Limb (tissue), 2 donors: ENCODE data around the gene HDAC7.
"Not testable (repeated sequence)": the region's sequence is repeated elsewhere in the genome, so short reads cannot be mapped to it uniquely, and the experiment has no call there.

ENCODE experiments used
- DNase-seq, 2 donors: peaks; one replicate each; pipeline ENCODE4 v3.0.0-alpha.2; 2016; ENCODE audit errors: extremely low spot score in 2 of 2

Gene HDAC7

GRCh38 chr12:47813511-47814196, 6.0 kb downstream of the HDAC7 start:
- DNase-seq = no peak

DNA sequence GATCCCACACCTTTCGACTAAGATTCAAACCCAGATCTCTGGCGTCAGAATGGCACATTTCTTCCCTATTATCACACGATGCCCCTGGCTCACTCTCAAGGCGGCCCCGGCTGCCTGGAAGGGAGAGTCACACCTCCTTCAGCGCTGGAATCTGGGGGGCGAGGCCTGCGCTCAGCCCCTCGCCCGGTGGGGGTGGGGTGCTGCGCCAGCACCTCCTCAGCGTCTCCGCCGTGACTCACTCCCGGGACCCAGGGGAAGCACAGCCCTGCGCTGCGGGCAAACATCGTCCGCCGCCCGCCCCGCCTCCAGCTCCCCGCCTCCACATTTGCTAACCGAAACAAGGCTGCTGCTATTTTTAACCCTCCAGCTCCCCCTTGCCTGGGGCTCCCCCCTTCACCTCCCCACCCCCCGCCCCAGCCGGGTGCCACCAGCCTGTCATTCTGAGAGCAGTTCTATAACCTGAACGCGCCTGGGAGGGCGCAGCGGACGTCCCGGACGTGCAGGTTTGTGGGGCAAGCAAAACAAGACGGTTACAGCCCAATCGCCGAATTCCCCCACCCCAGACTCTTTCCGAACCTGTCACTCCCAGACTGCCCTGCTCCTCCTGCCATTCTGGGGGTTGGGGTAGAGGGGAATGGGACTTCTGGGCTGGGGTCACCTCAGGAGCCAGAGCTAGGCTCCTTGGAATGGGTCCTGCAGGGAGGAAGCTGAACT, 6.7 kb downstream of the HDAC7 start:
- DNase-seq = peak; percentile 69 to 87

DNA sequence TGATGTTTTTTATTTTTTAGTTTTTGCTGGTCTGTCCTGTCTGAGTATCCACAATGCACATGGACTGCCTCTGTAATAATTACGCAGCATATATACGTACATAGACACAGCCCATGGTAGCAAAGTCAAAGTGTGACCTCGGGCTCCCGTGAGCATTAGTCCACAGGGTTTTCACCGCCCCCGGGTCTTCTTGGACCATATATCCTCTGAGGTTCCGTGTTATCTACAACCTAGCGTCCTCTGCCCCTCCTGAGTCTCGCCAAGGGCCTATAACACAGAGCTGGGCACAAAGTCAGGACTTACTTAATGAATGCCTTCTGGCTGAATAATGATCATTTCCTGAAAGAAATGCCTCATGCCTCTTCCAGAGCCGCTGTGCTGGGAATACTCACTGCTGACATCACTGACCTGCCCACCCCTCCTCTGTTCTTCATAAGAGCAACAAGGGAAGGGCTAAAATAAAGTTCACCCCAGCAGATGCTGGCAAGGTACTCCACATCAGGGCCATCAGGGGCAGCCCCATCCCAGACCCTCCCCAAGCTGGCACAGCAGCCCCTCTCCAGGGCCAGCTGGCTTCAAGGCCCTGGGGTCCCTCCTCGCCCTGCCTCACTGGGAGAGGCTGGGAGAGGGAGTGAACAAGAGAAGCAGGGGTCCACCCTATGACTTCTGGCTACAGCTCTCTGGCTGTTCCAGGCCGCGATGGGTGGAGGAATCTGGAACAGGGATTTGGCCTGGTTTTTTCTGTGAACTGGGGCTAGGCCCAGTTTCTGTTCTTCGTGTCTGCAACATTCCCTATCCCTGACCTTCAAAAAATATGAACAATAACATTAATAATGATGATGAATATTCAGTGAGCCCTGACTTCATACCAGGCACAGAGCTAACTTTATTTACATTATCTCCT, 7.9 kb downstream of the HDAC7 start:
- DNase-seq = no peak

GRCh38 chr12:47811072-47811396, 8.7 kb downstream of the HDAC7 start:
- DNase-seq = no peak

GRCh38 chr12:47809518-47809917, 10.2 kb downstream of the HDAC7 start:
- not testable (repeated sequence) for DNase-seq

- no peak for DNase-seq
Measured at GRCh38 chr12:47808574-47809365, 10.9 kb downstream of the HDAC7 start.

DNA sequence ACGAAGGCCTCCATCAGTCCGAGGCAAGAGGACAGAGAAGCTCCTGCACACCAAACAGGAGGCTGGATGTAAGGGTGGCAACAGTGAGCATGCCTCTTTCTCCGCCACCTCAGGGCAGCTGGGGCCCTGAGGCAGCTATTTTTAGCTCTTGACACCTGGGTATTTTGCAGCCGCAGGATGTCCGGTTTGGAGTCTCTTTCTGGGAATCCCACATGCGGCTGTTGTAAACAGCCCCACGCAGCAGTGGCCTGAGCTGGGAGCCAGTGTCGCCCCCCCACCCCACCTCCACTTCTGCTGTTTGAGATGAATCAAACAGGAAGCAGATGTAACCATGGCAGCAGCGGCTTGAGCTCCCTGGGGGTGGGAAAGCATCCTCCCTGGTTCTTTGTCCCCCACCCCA, 11.7 kb downstream of the HDAC7 start:
- DNase-seq = peak in 1 of 2 donors; percentile 68

DNA sequence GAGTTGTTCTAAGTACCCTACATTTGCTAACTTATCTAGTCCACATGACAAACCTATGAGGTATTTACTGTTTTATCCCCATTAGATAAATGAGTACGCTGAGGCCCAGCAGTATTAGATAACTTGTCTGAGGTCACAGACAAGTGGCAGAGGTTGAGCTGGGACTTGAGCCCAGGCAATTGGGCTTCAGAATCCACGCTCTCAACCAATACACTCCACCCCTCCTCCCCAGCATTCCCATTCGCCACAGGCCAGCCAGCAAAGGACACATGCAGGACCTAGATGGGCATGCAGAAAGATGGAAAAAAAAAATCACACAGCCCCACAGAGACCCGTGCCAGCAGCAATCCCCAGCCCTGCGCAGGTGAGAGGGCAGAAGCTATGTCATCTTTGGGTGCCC, 12.4 kb downstream of the HDAC7 start:
- no peak for DNase-seq

DNA sequence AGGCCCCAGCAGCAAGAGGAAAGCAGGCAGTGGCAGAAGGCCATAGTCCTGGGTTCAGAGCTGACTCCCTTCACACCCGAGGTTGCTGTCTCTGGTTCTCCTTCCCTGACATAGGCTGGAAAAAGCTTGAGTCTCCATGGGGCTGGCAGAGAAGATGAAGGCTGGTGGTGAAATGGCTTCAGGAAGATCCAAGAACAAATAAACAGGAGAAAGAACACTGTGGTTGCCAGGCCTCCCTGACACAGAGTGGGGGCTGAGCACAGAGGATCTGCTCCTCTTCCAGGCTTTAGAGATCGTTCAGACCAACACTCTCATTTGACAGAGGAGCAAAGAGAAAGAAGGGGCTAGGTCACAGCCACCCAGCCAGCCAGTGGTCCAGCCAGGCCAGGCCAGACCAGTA, 14.3 kb downstream of the HDAC7 start:
- DNase-seq = no peak

DNA sequence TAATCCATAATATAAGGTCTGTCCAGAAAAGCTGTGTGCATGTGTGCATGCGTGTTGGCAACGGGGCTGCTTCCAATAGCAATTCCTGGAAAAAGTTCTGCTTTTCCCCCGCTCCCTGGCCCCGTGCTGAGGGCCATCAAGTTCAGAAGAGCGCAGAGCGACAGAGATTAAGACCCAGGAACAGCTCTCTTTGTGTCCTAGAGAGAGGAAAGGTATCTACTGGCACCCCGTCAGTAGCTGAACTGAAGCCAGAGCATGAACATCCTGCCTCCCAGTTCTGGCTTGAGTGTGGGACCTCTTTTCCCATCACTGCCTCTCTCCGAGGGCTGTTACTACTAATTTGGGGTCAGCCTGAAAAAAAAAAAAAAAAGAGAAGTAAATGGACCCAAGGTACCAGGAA, 15.5 kb downstream of the HDAC7 start:
- no peak for DNase-seq

- DNase-seq = no peak
Measured at GRCh38 chr12:47803191-47803875, 16.4 kb downstream of the HDAC7 start.

DNA sequence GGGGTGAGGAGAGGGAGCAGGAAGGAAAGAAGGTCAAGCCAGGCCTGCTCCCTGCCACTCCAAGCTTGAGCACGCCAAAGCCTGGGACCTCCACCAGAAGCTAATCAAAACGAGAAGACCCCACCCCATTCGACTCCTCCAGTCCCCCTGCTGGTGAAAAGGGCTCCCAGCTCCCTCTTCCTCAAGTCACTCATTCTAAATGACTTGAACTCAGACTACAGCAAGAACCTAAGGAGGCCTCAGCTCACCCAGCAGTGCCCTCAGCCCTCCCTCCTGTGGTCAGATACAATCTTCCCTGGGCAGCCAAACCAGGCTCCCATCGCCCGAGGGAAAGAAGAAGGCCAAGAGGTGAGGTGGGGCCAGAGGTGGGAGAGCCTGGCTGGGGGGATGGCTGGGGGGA, 17.4 kb downstream of the HDAC7 start:
- no peak for DNase-seq

- DNase-seq = no peak
Measured at GRCh38 chr12:47801904-47802246, 17.8 kb downstream of the HDAC7 start.

- DNase-seq = no peak
Measured at GRCh38 chr12:47801170-47801903, 18.4 kb downstream of the HDAC7 start.

DNA sequence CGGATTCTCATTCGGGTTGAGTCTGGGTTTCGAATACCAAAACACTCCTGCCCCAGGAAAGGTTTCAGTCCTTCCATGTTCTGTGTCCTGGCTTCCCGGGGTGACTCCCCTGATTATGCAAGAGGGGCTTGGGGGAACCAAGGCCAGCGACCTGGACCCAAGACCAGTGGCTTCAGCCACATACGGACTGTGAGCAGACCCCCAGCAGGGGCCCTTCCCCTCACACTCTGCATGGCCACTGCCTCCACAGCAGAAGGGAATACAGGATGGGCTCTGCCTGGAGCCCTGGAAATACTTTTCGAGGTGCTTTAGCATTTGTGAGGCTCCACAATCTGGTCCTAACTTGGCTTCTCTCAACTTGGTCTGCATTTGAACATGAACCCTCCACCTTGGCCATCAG, 19.1 kb downstream of the HDAC7 start:
- DNase-seq = no peak

- no peak for DNase-seq
Measured at GRCh38 chr12:47799357-47799955, 20.2 kb downstream of the HDAC7 start.

GRCh38 chr12:47798382-47798948, 21.2 kb downstream of the HDAC7 start:
- DNase-seq = no peak

DNA sequence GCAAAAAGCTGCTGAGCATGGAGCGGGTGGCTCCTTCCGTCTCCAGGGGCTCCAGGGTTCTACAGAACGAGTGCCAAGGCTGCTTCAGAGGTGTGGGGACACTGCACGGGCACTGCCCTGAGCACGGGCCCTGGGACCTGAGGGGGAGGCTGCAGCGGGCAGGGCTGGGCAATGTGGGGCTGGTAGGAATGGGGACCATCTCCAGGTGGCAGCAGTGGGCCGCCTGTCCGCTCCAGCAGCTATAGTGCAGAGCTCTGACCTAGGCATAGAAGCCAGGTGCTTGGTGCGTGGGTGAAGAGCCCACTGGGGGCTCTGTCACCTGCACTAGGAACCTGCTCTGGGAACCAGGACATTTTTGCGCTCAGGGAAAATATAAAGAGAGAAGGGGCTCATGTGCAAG, 22.3 kb downstream of the HDAC7 start:
- no peak for DNase-seq

- no peak for DNase-seq
Measured at GRCh38 chr12:47795814-47796411, 23.8 kb downstream of the HDAC7 start.
